Fibroblast of upper back skin (primary cell): Measurements from ENCODE around the gene IGFL1.
"Not testable (repeated sequence)": the region's sequence is repeated elsewhere in the genome, so short reads cannot be mapped to it uniquely, and the experiment has no call there.

Experiments used
- DNase-seq: peaks from one replicate; pipeline ENCODE4 v3.0.0-alpha.2; 2013

IGFL1 gene

GRCh38 chr19:46202872-46203860 lies 26.4 kb upstream of the IGFL1 start:
- no peak for DNase-seq

GRCh38 chr19:46204008-46204407 lies 25.5 kb upstream of the IGFL1 start:
- no peak for DNase-seq

- no peak for DNase-seq
These were observed 24.2 kb upstream of the IGFL1 start for GRCh38 chr19:46205183-46205984.

- no peak for DNase-seq
These were observed 23.4 kb upstream of the IGFL1 start for GRCh38 chr19:46206176-46206575.

- DNase-seq = no peak
These were observed 22.9 kb upstream of the IGFL1 start for GRCh38 chr19:46206682-46207081.

- DNase-seq = not testable (repeated sequence)
These were observed 21.7 kb upstream of the IGFL1 start for GRCh38 chr19:46207858-46208257.

GRCh38 chr19:46209051-46209450 lies 20.5 kb upstream of the IGFL1 start:
- no peak for DNase-seq

GRCh38 chr19:46209472-46209871 lies 20.1 kb upstream of the IGFL1 start:
- no peak for DNase-seq

GRCh38 chr19:46210669-46211068 lies 18.9 kb upstream of the IGFL1 start:
- no peak for DNase-seq

- DNase-seq = no peak
These were observed 18.2 kb upstream of the IGFL1 start for GRCh38 chr19:46211201-46211881.

- DNase-seq = not testable (repeated sequence)
These were observed 16.9 kb upstream of the IGFL1 start for GRCh38 chr19:46212592-46212991.

GRCh38 chr19:46213156-46213555 lies 16.4 kb upstream of the IGFL1 start:
- DNase-seq = no peak

- DNase-seq = no peak
These were observed 15.7 kb upstream of the IGFL1 start for GRCh38 chr19:46213806-46214205.

GRCh38 chr19:46216612-46217011 lies 12.9 kb upstream of the IGFL1 start:
- DNase-seq = no peak

- DNase-seq = no peak
These were observed 12.1 kb upstream of the IGFL1 start for GRCh38 chr19:46217476-46217875.

- DNase-seq = peak; percentile 53
These were observed 11.4 kb upstream of the IGFL1 start for GRCh38 chr19:46218160-46218559.

- no peak for DNase-seq
These were observed 9.4 kb upstream of the IGFL1 start for GRCh38 chr19:46220038-46220615.

GRCh38 chr19:46221152-46221551 lies 8.4 kb upstream of the IGFL1 start:
- no peak for DNase-seq

- peak; percentile 24 for DNase-seq
These were observed 7.4 kb upstream of the IGFL1 start for GRCh38 chr19:46221981-46222610.

GRCh38 chr19:46223787-46224186 lies 5.8 kb upstream of the IGFL1 start:
- DNase-seq = not testable (repeated sequence)

- DNase-seq = no peak
These were observed 4.8 kb upstream of the IGFL1 start for GRCh38 chr19:46224773-46225172.

GRCh38 chr19:46225558-46226004 lies 4.0 kb upstream of the IGFL1 start:
- DNase-seq = peak; percentile 22
